ENCODE measurements around the gene KRT83. TPM values are rescaled to one million over a fixed set of nuclear protein-coding genes. Genes with fewer than 3 reads are reported as not detected.
"Not testable (repeated sequence)": the region's sequence is repeated elsewhere in the genome, so short reads cannot be mapped to it uniquely, and the experiment has no call there.

Gene KRT83
- total RNA-seq, 1 donor, result not detected

DNA sequence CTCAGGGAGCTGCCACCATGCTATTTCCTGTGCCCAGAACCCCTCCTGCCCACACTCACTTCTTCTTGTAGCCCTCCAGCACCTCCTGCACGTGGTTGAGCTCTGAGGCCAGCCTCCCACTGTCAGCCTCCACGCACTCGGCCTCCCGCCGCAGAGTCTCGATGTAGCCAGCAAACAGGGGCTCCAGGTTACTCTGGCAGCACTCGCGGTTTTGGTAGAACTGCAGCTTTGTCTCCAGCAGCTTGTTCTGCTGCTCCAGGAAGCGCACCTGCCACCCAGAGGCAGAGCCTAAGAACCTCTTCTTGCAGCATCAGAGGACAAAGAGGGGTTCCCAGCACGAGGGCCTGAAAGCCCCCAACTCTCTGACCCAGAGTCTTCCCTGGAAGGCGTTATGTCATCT is 2.1 kb downstream of the KRT83 start:
- no peak overlapping the region for H3K4me3 ChIP-seq (ENCODE audit: low read depth, low read length)
- no peak for DNase-seq (ENCODE audit: low read depth)
- TF ChIP-seq, protein P1, sequence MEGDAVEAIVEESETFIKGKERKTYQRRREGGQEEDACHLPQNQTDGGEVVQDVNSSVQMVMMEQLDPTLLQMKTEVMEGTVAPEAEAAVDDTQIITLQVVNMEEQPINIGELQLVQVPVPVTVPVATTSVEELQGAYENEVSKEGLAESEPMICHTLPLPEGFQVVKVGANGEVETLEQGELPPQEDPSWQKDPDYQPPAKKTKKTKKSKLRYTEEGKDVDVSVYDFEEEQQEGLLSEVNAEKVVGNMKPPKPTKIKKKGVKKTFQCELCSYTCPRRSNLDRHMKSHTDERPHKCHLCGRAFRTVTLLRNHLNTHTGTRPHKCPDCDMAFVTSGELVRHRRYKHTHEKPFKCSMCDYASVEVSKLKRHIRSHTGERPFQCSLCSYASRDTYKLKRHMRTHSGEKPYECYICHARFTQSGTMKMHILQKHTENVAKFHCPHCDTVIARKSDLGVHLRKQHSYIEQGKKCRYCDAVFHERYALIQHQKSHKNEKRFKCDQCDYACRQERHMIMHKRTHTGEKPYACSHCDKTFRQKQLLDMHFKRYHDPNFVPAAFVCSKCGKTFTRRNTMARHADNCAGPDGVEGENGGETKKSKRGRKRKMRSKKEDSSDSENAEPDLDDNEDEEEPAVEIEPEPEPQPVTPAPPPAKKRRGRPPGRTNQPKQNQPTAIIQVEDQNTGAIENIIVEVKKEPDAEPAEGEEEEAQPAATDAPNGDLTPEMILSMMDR (IDR thresholded peaks at IDR 0.05; ENCODE audit: insufficient read depth, low read depth, low read length), result no peak

DNA sequence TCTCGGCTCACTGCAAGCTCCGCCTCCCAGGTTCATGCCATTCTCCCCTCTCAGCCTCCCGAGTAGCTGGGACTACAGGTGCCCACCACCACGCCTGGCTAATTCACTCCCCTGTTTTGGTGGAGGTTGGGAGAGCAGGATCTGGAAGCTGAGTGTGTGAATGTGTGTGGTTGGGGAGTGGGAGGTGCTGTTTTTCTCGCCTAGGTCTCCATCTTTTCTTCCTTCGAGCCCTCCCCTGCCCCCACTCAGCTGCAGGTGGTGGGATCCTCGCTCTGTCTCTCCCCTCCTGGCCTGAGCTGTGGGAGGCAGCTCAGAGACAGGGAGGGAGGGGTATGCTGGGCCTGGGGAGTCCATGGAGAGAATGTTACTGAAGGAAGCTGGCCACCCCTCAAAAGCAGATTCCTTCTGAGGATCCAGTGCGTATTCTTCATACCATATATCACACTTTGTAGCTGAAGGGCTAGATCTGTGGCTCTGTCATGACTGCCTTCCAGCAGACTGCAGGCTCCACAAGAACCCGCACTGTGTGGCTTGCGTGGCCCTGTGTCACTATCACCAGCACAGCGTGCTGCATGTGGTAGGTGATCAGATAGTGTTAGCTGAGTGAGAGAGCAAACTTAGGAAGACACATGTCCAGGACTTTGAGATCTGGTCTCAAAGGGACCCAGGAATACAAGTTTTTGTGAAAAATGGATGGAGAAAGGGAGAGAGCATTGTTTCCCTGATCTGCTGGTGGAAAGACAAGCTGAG is 2.8 kb downstream of the KRT83 start:
- TF ChIP-seq, protein P1 (IDR thresholded peaks at IDR 0.05; ENCODE audit: insufficient read depth, low read depth, low read length), result no peak
- no peak overlapping the region for H3K4me3 ChIP-seq (ENCODE audit: low read depth, low read length)
- DNase-seq (ENCODE audit: low read depth), result no peak

DNA sequence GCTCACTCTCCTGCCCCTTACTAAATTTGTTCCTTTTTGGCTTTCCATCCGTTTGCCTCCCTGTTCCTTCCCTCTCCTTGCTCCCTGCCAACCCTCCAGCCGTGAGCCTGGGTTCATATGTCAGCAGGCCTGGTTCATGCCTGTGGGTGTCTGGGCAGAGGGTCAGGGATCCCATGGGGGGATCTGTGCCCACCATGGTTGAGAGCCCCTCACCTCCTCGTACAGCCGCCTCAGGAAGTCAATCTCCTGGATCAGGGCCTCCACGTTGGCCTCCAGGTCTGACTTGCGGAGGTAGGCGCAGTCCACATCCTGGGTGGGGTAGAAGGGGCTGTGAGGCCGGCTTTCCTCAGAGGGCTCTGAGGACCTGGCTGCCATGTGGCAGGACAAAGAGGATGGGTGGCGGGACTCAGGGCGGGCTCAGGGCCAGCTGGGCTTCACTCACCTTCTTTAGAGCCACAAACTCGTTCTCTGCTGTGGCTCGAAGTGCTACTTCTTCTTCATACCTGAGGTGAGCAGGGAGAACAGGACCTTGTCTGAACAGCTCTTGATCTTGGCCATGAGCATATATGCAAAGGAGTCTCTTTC is 3.6 kb downstream of the KRT83 start:
- TF ChIP-seq, protein P1 (IDR thresholded peaks at IDR 0.05; ENCODE audit: insufficient read depth, low read depth, low read length), result no peak
- no peak for DNase-seq (ENCODE audit: low read depth)
- H3K4me3 ChIP-seq (ENCODE audit: low read depth, low read length), result no peak overlapping the region

DNA sequence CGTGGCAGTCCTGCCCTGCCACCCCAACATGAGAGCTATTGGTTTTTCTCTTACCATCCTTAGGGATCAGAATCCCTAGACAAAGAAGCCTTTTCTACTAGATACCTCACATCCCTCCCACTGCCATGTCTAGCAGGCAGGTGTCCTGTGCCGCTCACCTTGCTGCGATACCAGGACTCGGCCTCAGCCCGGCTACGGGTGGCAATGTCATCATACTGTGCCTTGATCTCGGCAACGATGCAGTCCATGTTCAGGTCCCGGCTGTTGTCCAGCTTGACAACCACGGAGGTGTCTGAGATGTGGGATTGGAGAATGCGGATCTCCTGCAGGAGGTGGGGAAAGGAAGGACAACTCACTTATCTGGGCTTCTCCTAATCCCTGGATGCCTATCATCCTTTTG is 4.5 kb downstream of the KRT83 start:
- H3K4me3 ChIP-seq (ENCODE audit: low read depth, low read length), result no peak overlapping the region
- TF ChIP-seq, protein P1 (IDR thresholded peaks at IDR 0.05; ENCODE audit: insufficient read depth, low read depth, low read length), result no peak
- DNase-seq (ENCODE audit: low read depth), result no peak

DNA sequence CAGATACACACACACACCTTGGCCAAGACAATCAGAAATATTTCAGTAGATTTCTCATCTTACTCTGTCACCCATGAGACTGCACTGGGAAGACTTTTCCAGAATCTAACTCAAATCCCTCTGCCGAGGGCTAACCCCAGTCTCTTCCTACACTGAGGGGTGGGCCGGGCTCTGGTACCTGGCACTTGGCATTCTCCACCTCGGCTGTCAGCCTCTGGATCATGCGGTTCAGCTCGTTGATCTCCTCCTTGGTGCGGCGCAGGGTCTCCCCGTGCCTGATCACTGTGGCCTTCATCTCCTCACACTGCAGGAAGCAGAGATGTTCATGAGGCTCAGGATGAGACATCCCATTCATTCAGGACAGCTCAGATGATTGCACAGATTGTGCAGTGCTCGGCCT is 4.9 kb downstream of the KRT83 start:
- no peak for DNase-seq (ENCODE audit: low read depth)
- TF ChIP-seq, protein P1 (IDR thresholded peaks at IDR 0.05; ENCODE audit: insufficient read depth, low read depth, low read length), result no peak
- no peak overlapping the region for H3K4me3 ChIP-seq (ENCODE audit: low read depth, low read length)

DNA sequence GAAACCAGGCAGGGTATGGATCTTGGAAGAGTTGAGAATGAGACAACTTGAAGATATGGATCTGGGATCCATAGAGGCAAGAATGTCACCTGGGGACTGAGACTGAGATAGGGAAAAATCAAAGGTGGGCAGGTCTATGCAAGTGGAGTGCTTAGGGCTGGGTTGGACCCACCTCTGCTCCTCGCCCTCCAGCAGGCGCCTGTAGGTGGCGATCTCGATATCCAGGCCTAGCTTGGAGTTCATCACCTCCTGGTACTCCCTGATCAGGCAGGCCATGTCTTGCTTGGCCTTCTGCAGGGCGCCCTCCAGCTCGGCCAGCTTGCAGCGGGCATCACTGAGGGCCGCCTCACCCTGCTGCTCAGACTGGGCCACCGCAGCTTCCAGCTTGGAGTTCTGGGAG is 5.5 kb downstream of the KRT83 start:
- H3K4me3 ChIP-seq (ENCODE audit: low read depth, low read length); DNase-seq (ENCODE audit: low read depth): not testable (repeated sequence)
- TF ChIP-seq, protein P1 (IDR thresholded peaks at IDR 0.05; ENCODE audit: insufficient read depth, low read depth, low read length), result peak; percentile 36

Measured in fibroblast of villous mesenchyme (primary cell).